Measurements from ENCODE around the gene DCLRE1C. TPM values are rescaled to one million over a fixed set of nuclear protein-coding genes. Genes with fewer than 3 reads are reported as not detected.

Gene DCLRE1C
- total and polyA plus RNA-seq, 2 of the 8 experiments (the other 6 are each of a cell fraction or from before 2014, with no cell fraction given) = 0.77 to 7.4 TPM

GRCh38 chr10:14952851-14953423, 959 bp downstream of the DCLRE1C start:
- no peak overlapping the region for H3K27ac ChIP-seq (ENCODE audit: low read depth, low read length)
- no peak overlapping the region for H2BK5ac ChIP-seq (ENCODE audit: low read depth, low read length)
- H3K56ac ChIP-seq (replicated peaks; ENCODE audit: insufficient read length, low read depth, low read length) = no peak overlapping the region
- peaks cover 0 to 12% (median 7%) of the 10 kb centered on the region in 4 experiments; a peak in 6 of 7 replicates for H3K4me1 ChIP-seq (replicated peaks in 1 of 4; ENCODE audit: control insufficient read depth in 3 of 4, insufficient read depth in 4 of 4, low read length in 3 of 4)
- no peak overlapping the region for H2BK120ac ChIP-seq (replicated peaks; ENCODE audit: low read depth, low read length)
- H2BK15ac ChIP-seq (ENCODE audit: low read length) = no peak overlapping the region
- H2AFZ ChIP-seq (ENCODE audit: low read length) = no peak overlapping the region
- H2AK5ac ChIP-seq (ENCODE audit: low read depth, low read length) = no peak overlapping the region
- FAIRE-seq (peak; percentile 60), DNase-seq (ENCODE audit: low read depth in 1 of 2, low spot score in 2 of 2) (no peak)
- TF ChIP-seq SIN3A (conservative IDR thresholded peaks at IDR 0.05 in 1 of 2, IDR thresholded peaks at IDR 0.05 in 1 of 2; ENCODE audit: low read depth in 1 of 2, low read length in 2 of 2) = 0 out of 4 replicates have a peak, but pooled peaks of 1 of the 2 experiments have one; percentile 14
- TF ChIP-seq CEBPB (IDR thresholded peaks at IDR 0.05; ENCODE audit: low read depth, low read length) = no peak
- no peak for TF ChIP-seq RBBP5 (IDR thresholded peaks at IDR 0.05; ENCODE audit: borderline replicate concordance, low read depth, low read length)
- TF ChIP-seq MAX (IDR thresholded peaks at IDR 0.05) = peak; percentile 48; the same call in 1 of the 2 replicates
- TF ChIP-seq NANOG (IDR thresholded peaks at IDR 0.05; ENCODE audit: insufficient read depth, low read depth, low read length, poor library complexity, severe bottlenecking) = peak; percentile 2
- H3K4me3 ChIP-seq (ENCODE audit: extremely low read depth in 1 of 4, insufficient read depth in 2 of 4, low read depth in 3 of 4, low read length in 4 of 4) = peak overlapping the region; percentile 51 to 69 (median 57)
- 8% methylated on average over 10 of the region's 10 CpGs; no CpG with 5 or more reads in 1 of the 2 experiments for WGBS, 2 experiments (ENCODE audit: extremely low coverage in 1 of 2, insufficient coverage in 1 of 2, insufficient read length in 1 of 2, insufficient replicate concordance in 2 of 2, low coverage in 1 of 2, low lambda C conversion rate in 2 of 2, missing lambda C conversion rate in 1 of 2)
- no peak overlapping the region for H2BK12ac ChIP-seq (ENCODE audit: low read depth, low read length)
- no peak overlapping the region for H3K23ac ChIP-seq (ENCODE audit: insufficient read length)
- H3K79me2 ChIP-seq (ENCODE audit: control insufficient read depth in 1 of 2, insufficient read depth in 2 of 2, low read length in 2 of 2) = peaks cover 0 to 4% of the 10 kb centered on the region in 2 experiments; a peak in 1 of 4 replicates
- no peak overlapping the region for H3K14ac ChIP-seq (ENCODE audit: insufficient read length)
- H3K4me2 ChIP-seq (ENCODE audit: insufficient read depth in 1 of 2, low read depth in 2 of 2, low read length in 2 of 2) = peak overlapping the region; percentile 90
- peaks cover 0 to 8% (median 3%) of the 10 kb centered on the region in 4 experiments; a peak in 4 of 7 replicates for H3K27me3 ChIP-seq (replicated peaks in 1 of 4; ENCODE audit: control insufficient read depth in 3 of 4, extremely low read depth in 1 of 4, insufficient read depth in 3 of 4, low read length in 3 of 4)
- no peaks in the 10 kb centered on the region; a peak in 1 of 8 replicates for H3K36me3 ChIP-seq (ENCODE audit: control insufficient read depth in 2 of 4, insufficient read depth in 4 of 4, low read length in 3 of 4)
- H3K4ac ChIP-seq (replicated peaks; ENCODE audit: insufficient read length, low read depth, low read length) = no peak overlapping the region
- peaks cover 2 to 9% of the 10 kb centered on the region in 2 experiments for H4K20me1 ChIP-seq (replicated peaks in 1 of 2; ENCODE audit: control insufficient read depth in 1 of 2, insufficient read depth in 2 of 2, low read length in 2 of 2)
- CTCF ChIA-PET (ENCODE audit: partially characterized antibody) = interaction anchor here (0.9 to 2.4 kb wide), 16 partner anchors 10 to 444 kb away, joined by 3 to 13 read pairs (median 4); partner anchors contain the start of genes CDNF, HSPA14, MSANTD7 and SUV39H2
- H4K8ac ChIP-seq (ENCODE audit: extremely low read depth, insufficient read depth, low read length) = no peak overlapping the region
- no peaks in the 10 kb centered on the region for H3K9me3 ChIP-seq (ENCODE audit: insufficient read depth in 2 of 2, low read depth in 1 of 2, low read length in 1 of 2)
- no peak overlapping the region for H4K5ac ChIP-seq (ENCODE audit: insufficient read length, low read depth, low read length)
- no peak overlapping the region for H3K18ac ChIP-seq (ENCODE audit: extremely low read depth, low read length)
- no peak overlapping the region for H4K91ac ChIP-seq (replicated peaks; ENCODE audit: insufficient read length, low read length)
- H3K23me2 ChIP-seq (ENCODE audit: low read depth, low read length) = peaks cover 10% of the 10 kb centered on the region; the same call in 1 of the 2 replicates
- no peak overlapping the region for H3K9ac ChIP-seq (replicated peaks in 1 of 4; ENCODE audit: extremely low read depth in 1 of 4, low read depth in 3 of 4, low read length in 3 of 4)
- no peaks in the 10 kb centered on the region for H3K79me1 ChIP-seq (ENCODE audit: low read depth, low read length)
- H2BK20ac ChIP-seq (ENCODE audit: low read length) = no peak overlapping the region
- POLR2A ChIA-PET (ENCODE audit: partially characterized antibody) = interaction anchor here (1.0 to 2.1 kb wide), 9 partner anchors 9 to 767 kb away, joined by 3 to 8 read pairs (median 4); partner anchors contain the start of gene SUV39H2

All from H1 (cell line).